Right lobe of liver (tissue), 4 donors: ENCODE results near the gene ASIC2.

Experiments
- POLR2A ChIP-seq: fragments of 450-650 bp; IDR thresholded peaks from one replicate; pipeline ENCODE4 v1.6.1; 2017; ENCODE audit warnings: antibody characterized with exemption, mild to moderate bottlenecking
- TF ChIP-seq, protein P1 (sequence below), 4 donors: fragments of 200-600 bp in 3 of 4; fragments of 450-650 bp in 1 of 4; IDR thresholded peaks; one replicate each; pipeline versions ENCODE4 v1.5.1 to v1.8.0; 2016 to 2022; ENCODE audit warnings: antibody characterized with exemption in 4 of 4, mild to moderate bottlenecking in 2 of 4
- donor health status: DM: no; HTN: no; CAD: no.
- donor health status: DM: no; HTN: no; CAD: no.
- donor health status: DM: no; HTN: yes; CAD: no.

DNA sequence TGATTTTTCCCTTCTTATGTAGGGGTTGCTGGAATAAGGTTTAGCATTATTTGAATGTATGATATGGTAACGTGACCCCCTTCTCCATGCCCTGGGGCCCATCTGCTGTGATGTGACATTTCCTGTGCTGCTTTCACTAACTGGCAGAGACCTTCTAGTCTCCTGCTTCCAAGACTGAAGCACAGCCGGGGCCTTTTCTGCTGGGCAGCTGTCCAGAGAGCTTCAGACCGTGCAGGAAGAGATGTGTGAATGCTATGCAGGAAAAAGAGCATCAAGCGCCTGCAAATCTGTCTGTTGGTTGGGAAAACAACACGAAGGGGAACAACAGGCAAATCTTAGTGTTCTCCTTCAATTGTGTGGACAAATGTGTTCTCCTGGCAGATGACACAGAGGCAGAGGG is 173.0 kb downstream of the ASIC2 start:
- TF ChIP-seq, protein P1, sequence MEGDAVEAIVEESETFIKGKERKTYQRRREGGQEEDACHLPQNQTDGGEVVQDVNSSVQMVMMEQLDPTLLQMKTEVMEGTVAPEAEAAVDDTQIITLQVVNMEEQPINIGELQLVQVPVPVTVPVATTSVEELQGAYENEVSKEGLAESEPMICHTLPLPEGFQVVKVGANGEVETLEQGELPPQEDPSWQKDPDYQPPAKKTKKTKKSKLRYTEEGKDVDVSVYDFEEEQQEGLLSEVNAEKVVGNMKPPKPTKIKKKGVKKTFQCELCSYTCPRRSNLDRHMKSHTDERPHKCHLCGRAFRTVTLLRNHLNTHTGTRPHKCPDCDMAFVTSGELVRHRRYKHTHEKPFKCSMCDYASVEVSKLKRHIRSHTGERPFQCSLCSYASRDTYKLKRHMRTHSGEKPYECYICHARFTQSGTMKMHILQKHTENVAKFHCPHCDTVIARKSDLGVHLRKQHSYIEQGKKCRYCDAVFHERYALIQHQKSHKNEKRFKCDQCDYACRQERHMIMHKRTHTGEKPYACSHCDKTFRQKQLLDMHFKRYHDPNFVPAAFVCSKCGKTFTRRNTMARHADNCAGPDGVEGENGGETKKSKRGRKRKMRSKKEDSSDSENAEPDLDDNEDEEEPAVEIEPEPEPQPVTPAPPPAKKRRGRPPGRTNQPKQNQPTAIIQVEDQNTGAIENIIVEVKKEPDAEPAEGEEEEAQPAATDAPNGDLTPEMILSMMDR (IDR thresholded peaks at IDR 0.05) = no peak
- TF ChIP-seq POLR2A = no peak
